Cardiac muscle cell (in vitro differentiated cells and primary cell): ENCODE measurements around the gene NEMP2. TPM values are rescaled to one million over a fixed set of nuclear protein-coding genes. Genes with fewer than 3 reads are reported as not detected.

Source experiments
- DNase-seq, 2 donors: peaks; one replicate each; pipeline versions ENCODE4 v3.0.0 to v3.0.0-alpha.2; 2010 to 2017; ENCODE audit warnings: low read depth in 1 of 2, low spot score in 1 of 2
- H3K27ac ChIP-seq: fragments of 200-600 bp; sonication (generic); 2 replicates; pipeline ENCODE4 v1.5.1; 2016
- H3K27me3 ChIP-seq: fragments of 200-600 bp; sonication (generic); 2 replicates; pipeline ENCODE4 v1.6.0; 2016; ENCODE audit warnings: control low read depth
- H3K36me3 ChIP-seq: fragments of 200-600 bp; sonication (generic); 2 replicates; pipeline ENCODE4 v1.5.1; 2016; ENCODE audit warnings: control low read depth
- H3K4me1 ChIP-seq: fragments of 200-600 bp; sonication (generic); 2 replicates; pipeline ENCODE4 v1.8.1; 2017; ENCODE audit warnings: low read depth, mild to moderate bottlenecking, mixed run types
- H3K4me3 ChIP-seq: fragments of 200-600 bp; sonication (generic); 2 replicates; pipeline ENCODE4 v1.5.1; 2016; ENCODE audit warnings: mild to moderate bottlenecking
- H3K9me3 ChIP-seq: fragments of 200-600 bp; sonication (generic); 2 replicates; pipeline ENCODE4 v1.5.1; 2017; ENCODE audit warnings: low read depth, mild to moderate bottlenecking, control low read depth
- polyA plus RNA-seq: library from polyadenylated mRNA; unstranded; fragments of >200 nt; fragmentation: Nextera tagmentation; extraction: Ambion mirVana; gene quantifications from 2 replicates; pipeline ENCODE4 v1.2.1, GENCODE V29; 2016
- total RNA-seq: library from RNA; depleted of rRNA; stranded (reverse); fragments of >200 nt; gene quantifications from 2 replicates; pipeline ENCODE4 v1.2.3, GENCODE V29; 2016
- TF ChIP-seq, protein P1 (sequence below): IDR thresholded peaks from 2 replicates; pipeline ENCODE4 v1.5.1; 2012; ENCODE audit warnings: low read depth, mild to moderate bottlenecking, low read length

NEMP2 gene
- total and polyA plus RNA-seq, 2 experiments from 2014 or later = 2.5 to 5.4 TPM

DNA sequence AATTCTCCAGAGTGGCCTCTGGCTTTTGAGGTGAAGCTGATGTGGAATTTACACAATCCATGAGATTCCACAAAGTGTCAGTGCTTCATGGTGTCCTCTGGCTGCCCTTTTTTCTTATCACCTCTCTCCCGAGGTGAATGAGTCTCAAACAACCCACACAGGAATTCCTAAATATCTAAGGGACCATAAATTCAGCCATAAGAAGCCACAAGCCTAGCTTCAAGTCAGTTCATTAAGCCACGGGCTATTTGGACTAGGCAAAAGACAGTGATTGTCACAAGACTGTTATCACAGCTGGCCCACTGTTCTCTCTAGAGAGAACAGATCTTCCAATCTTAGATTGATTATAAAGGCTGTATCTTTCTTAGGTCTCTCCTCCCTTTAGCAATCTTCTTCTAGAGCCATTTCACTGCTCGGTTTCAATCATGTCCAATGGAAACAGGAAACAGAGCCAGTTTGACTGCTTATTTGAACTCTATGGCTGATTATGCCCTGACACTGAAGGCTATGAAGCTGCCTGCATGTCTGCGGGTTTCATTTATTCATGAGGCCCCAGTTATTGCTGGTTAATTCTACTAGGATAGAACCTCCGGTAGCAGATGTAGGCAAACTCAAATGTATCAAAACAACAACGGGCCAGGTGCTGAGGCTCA lies 4.1 kb downstream of the NEMP2 start:
- Histone ChIP-seq H3K27me3 (no peaks in the 10 kb centered on the region), H3K36me3 (no peaks in the 10 kb centered on the region), H3K27ac (peak overlapping the region; percentile 48), H3K4me3 (no peak overlapping the region), H3K9me3 (no peaks in the 10 kb centered on the region), H3K4me1 (peaks cover 15% of the 10 kb centered on the region)
- peak in 1 of 2 donors; percentile 81 for DNase-seq
- TF ChIP-seq, protein P1, sequence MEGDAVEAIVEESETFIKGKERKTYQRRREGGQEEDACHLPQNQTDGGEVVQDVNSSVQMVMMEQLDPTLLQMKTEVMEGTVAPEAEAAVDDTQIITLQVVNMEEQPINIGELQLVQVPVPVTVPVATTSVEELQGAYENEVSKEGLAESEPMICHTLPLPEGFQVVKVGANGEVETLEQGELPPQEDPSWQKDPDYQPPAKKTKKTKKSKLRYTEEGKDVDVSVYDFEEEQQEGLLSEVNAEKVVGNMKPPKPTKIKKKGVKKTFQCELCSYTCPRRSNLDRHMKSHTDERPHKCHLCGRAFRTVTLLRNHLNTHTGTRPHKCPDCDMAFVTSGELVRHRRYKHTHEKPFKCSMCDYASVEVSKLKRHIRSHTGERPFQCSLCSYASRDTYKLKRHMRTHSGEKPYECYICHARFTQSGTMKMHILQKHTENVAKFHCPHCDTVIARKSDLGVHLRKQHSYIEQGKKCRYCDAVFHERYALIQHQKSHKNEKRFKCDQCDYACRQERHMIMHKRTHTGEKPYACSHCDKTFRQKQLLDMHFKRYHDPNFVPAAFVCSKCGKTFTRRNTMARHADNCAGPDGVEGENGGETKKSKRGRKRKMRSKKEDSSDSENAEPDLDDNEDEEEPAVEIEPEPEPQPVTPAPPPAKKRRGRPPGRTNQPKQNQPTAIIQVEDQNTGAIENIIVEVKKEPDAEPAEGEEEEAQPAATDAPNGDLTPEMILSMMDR = no peak

DNA sequence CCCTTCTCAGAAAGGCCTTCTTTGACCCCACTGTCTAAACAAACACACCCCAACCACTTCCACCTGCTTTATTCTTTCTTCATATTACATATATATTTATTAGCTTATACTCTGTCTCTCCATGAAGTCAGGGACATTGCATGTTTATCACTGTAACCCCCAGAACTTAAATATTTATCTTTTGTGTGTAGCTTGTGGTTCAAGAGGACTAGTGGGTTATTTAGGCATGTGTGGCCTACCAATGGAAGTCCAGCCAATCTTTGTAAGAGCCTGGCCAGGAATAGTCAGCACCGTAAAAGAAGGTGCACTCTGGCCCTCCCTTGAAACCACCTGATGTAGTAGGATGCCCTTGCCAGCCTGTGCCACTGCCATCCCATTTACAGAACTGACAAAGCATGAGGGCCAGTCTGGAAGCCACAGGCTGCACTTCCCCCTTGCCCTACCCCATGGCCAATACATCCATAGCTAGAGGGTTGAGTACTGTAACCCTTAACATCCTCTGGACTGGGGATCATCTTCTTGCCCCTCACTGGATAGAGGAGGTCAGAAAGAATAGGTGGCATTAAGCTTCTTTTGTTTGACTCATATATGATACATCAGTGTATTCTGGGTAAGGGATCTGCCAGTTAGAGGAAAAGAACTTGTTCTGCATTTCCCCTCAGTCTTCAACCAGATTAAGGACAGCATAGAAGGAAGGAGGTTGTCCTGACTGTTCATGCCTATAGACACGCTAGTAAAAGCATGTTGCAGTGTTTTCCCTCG lies 4.9 kb downstream of the NEMP2 start:
- H3K36me3 ChIP-seq = no peaks in the 10 kb centered on the region
- TF ChIP-seq, protein P1 = no peak

DNA sequence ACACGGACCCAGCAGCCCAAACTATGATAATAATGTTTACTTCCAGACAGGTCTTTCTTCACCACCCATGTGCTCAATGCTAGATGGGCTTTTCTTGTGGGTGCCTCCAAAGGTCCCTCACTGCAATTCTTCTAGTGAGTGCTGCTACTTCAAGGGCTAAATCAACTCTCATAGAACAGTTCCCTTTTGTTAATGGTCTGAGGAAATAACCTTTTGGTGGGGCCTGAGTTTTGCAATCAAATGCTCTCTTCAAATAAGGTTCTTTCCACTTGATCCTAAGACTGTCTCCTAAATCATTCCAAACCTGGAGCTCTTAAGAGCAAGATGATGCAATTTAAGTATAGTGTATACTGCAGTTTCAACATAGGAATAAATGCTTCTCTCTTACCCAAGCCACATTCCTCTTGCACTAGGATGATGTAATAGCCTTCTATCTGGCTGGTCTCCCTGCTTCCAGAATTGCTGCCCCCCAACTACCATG lies 6.0 kb downstream of the NEMP2 start:
- TF ChIP-seq, protein P1 = no peak
- Histone ChIP-seq H3K9me3 (no peaks in the 10 kb centered on the region), H3K4me1 (peaks cover 12% of the 10 kb centered on the region), H3K27me3 (no peaks in the 10 kb centered on the region), H3K4me3 (no peak overlapping the region), H3K36me3 (no peaks in the 10 kb centered on the region), H3K27ac (no peak overlapping the region)
- peak in 1 of 2 donors; percentile 87 for DNase-seq

More for the DNA sequence above, 4.9 kb downstream of the NEMP2 start:
- no peaks in the 10 kb centered on the region for H3K27me3 ChIP-seq
- no peaks in the 10 kb centered on the region for H3K9me3 ChIP-seq
- H3K27ac ChIP-seq = no peak overlapping the region
- no peak overlapping the region for H3K4me3 ChIP-seq
- peaks cover 12% of the 10 kb centered on the region for H3K4me1 ChIP-seq
- DNase-seq = no peak

DNA sequence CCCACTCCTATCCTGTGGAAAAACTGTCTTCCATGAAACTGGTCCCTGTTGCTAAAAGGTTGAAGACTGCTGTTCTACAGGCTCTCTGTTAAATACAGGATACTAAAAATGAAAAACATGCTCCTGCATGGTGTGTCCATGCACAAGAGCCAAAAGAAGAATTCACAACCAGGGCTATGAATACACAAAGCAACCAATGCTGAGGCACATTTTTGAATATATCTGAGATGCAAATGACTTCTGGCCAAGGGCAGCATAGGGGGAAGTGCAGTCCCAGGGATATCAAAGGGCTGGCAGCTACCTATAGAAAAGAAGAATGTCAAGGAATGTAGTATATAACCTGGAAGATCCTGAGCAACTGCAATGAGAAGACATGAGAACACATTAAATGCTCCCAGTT lies 6.6 kb downstream of the NEMP2 start:
- no peaks in the 10 kb centered on the region for H3K27me3 ChIP-seq
- DNase-seq = no peak

DNA sequence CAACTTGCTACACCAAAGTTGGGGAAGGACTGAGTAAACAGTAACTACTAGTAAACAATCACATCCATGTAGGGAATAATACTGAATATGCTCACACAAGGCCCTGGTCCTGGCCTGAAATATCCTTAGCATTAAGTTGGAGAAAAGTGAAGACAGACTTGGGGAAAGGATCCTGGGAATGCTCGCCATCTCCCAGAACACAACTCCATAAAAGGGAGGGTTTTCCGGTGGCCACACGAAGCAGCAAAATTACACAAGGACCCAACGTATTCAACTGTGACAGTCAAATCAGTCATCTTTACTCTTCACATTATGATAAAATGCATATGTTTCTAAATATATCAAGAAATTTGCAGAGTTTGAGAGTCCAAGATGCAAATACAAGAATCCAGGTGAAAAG lies 7.3 kb downstream of the NEMP2 start:
- Histone ChIP-seq H3K9me3 (no peaks in the 10 kb centered on the region), H3K36me3 (no peaks in the 10 kb centered on the region), H3K27me3 (no peaks in the 10 kb centered on the region), H3K4me1 (peaks cover 12% of the 10 kb centered on the region), H3K4me3 (no peak overlapping the region), H3K27ac (no peak overlapping the region)
- TF ChIP-seq, protein P1 = no peak
- no peak for DNase-seq

More for the DNA sequence above, 6.6 kb downstream of the NEMP2 start:
- TF ChIP-seq, protein P1 = no peak
- H3K4me3 ChIP-seq = no peak overlapping the region
- no peaks in the 10 kb centered on the region for H3K36me3 ChIP-seq
- H3K4me1 ChIP-seq = peaks cover 12% of the 10 kb centered on the region
- H3K9me3 ChIP-seq = no peaks in the 10 kb centered on the region
- no peak overlapping the region for H3K27ac ChIP-seq
